GM18519 (cell line): ENCODE measurements around the gene KCNH6.

Experiments
- ATAC-seq: cut with Tn5 transposase; IDR thresholded peaks from one replicate; pipeline ENCODE4 v1.9.1; 2021; ENCODE audit warnings: mild to moderate bottlenecking, moderate library complexity; ENCODE audit not compliant: unreplicated experiment, low FRiP score

The KCNH6 gene

DNA sequence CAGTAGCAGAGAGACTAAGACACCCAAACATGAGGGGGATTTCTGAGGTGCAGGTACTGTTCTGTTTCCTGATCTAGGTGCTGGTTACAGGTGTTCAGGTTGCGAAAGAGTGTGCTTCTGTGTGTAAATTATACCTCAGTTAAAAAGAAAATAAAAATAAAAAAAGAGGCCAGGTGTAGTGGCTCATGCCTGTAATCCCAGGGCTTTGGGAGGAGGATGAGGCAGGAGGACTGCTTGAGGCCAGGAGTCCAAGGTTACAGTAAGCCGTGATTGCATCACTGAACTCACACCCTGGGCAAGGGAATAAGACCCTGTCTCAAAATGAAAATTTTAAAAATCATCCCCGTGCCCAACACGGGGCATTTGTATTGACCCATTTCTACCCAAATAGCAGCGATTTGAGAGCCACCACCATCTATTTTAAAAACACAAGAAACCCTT, 23.9 kb downstream of the KCNH6 start:
- no peak for ATAC-seq

DNA sequence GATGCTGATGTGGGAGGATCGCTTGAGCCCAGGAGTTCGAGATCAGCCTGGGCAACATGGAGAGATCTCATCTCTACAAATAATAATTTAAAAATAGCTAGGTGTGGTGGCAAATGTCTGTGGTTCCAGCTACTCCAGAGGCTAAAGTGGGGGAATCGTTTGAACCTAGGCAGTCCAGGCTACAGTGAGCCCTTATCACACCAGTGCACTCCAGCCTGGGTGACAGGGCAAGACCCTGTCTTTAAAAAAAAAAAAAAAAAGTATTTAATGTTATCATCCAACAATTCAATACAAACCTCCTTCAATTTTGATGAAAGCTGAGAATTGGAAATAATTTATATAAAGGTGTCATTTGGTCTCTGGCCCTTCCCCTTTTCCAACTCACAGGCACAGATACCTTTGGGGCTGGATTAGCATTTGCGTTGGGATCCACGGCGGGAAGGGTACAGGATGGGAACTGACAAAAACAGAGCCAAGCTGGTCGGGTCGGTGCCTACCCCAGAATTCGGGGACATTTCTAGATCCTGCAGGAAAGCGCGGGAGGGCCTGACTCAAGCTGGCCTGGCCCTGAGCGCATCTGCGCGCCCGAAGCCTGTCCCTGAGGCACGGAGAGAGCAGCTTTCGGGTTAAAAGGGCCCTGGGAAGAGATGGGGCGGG, 26.3 kb downstream of the KCNH6 start:
- no peak for ATAC-seq

DNA sequence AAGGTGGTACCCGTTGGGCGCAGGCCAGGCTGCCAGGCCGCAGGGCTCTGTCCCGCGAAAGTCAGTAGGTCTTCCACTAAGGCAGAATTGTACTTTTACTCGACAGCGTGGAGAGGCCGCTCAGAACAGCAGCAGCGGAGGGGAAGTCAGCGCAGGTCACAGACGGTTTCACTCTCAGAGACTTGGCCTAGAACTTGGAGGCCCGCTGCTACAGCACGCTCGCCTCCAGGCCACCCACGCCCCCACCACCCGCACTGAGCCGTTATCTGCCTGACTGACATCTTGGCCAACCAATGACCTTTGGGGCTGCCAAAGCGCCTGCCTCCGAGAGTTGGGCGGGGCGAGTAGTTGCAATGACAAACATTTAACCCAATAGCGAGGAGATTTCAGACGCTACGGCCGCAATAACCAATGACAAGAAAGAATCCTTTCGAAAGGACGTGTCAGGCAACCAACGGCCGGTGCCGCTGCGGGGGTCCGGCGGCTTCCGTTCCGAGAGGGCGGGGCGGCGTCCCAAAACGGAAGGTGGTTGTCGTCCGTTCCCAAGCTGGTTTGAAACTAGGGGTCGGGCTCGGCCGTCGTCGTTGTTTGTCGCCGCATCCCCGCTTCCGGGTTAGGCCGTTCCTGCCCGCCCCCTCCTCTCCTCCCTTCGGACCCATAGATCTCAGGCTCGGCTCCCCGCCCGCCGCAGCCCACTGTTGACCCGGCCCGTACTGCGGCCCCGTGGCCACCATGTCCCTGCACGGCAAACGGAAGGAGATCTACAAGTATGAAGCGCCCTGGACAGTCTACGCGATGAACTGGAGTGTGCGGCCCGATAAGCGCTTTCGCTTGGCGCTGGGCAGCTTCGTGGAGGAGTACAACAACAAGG, 27.0 kb downstream of the KCNH6 start, which contains the start of gene DCAF7:
Gene DCAF7, plus strand, starts transcription at position 532 of the 871 bp plus-strand sequence. Its CDS starts 201 bp downstream, at position 733.
- peak; percentile 91 for ATAC-seq

DNA sequence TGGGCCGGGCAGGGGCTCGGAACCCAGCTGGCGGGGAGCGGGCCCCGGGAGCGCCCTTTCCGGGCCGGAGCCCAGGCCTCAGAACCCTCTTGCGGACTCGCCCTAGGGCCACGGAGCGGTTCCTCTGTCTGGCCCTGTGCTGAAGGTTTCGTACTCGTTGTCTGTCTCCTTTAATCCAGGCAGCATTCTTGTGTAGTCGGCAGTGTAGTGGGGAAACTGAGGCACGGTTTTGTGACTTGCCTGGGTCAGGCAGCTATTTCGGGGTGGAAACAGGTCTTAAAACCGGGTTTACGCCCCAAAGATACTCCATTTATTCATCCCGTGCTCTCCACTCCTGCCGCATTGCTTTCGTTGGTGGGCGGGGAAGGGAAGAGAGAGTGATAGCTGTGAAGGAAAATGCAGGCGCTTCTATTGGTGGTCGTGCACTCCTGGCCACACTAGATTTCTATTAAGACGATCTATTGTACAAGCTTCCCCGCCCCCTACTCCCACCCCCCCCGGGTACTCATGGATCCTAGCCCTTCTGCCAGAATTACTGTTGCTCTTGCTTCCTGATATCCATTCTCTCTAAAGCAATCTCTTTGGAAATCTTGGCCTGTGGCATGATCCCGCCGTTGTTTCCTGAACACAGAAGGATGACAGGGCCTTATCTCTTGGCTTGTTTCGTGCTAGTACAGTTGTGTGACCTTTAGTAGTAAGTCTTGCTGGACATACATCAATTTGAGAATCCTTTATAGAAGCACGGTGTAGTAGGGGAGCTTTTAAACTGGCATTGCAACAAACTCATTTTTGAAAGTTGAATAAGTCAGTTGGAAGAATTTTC, 27.9 kb downstream of the KCNH6 start:
- no peak for ATAC-seq

DNA sequence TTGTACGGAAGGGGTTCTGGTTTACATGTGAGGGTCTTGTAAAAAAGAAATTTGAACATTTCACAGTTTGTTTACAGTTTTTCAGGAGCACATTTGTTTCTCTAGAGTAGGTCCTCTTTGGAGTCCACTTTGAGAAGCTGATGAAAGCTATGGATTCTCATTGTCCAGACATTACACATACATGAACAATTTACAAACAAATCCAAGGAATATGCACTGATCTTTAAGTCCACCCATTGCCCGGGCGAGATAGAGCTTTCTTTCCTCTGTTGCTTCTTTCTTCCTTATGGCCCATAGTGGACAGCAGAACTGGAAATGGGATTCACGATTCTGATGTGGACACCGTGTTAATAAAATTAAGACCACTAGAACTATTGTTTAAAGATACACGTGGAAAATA, 29.1 kb downstream of the KCNH6 start:
- no peak for ATAC-seq

DNA sequence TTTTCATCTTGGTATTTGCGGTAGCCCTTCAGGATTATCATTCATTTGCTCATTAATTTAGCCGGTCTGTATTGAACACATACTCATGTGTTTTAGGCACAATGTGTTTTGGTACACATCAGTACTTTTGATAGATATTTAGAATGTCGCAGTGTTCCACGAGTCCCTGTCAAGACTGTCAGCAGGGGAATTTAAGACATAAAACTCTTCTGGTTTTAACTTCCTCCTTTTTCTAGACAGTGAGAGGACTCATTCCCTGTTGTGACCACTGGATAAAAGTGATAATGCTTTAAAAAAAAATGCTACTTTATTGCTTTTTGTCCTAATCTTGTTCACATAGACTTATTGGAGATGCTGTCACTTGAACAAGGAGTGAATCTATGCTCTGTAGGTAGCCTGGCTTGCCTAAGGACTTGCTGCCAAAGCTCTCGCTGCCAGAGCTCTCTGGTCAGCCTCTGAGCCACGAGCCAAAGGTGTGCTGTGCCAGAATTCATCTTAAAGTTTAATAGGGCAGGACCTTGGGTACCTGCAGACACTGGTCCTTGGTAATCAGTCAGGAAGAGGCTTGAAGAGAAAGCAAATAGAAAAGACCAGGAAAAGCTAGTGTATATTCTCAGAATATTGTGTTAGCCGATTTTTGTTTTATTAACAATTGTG, 32.5 kb downstream of the KCNH6 start:
- ATAC-seq: no peak

DNA sequence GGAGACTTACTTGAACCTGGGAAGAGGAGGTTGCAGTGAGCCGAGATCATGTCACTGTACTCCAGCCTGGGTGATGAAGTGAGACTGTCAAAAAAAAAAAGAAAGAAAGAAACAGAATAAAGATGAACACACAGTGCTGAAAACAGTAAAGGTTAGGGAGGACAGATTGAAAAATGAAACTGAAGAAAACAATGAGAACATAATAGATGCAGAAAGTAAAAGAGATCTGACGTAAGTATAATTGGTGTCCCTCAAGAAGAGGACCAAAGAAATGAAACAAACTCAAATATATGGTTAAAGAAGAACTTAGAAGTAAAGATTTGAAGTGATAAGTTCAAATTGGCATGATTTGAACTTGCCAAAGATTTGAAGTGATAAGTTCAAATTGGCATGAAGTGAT, 34.3 kb downstream of the KCNH6 start:
- ATAC-seq: no peak

DNA sequence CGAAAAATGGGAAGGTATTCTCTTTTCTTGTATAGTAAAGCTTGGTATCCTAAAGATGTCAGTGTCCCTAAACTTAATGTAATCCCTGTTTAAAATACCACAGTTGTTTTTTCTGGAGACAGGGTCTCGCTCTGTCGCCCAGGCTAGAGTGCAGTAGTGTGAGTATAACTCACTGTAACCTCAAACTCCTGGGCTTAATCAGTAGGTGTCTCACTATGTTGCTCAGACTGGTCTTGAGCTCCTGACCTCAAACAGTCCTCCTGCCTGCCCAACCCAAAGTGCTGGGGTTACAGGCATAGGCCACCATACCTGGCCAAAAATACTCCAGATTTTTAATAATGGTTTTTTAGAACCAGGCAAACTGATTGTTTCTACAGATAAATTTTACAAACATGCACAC, 35.3 kb downstream of the KCNH6 start:
- ATAC-seq: no peak

DNA sequence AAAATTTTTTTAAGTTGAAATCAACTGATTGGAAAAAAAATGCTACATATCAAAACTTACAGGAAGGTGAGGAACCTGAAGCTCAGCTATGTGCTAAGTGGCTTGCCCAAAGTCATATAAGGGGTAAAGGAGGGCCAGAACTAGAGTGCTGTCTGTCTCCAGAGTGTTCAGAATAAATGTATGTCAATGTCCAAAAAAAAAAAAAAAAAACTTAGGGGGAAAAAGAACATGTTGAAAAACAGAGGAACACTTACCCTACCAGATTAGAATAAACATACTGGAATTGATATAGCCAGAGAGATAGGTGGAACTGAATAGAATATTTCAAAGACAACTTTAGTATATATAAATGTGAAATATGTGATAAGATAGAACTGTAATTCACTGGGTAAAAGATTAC, 38.7 kb downstream of the KCNH6 start:
- no peak for ATAC-seq

DNA sequence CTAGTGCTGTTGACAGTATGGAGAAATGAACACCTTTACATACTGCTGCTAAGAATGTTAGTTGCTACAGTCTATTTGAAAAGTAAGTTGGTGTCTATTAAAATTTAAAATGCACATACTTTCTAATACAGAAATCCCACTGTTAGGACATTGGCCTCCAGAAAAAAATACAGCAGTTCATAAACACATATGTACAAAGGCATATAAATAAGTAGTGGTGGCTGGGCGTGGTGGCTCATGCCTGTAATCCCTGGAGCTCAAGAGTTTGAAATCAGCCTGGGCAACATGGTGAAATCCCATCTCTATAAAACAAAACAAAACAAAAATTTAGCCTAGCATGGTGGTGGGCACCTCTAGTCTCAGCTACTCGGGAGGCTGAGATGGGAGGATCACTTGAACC, 40.2 kb downstream of the KCNH6 start:
- no peak for ATAC-seq

DNA sequence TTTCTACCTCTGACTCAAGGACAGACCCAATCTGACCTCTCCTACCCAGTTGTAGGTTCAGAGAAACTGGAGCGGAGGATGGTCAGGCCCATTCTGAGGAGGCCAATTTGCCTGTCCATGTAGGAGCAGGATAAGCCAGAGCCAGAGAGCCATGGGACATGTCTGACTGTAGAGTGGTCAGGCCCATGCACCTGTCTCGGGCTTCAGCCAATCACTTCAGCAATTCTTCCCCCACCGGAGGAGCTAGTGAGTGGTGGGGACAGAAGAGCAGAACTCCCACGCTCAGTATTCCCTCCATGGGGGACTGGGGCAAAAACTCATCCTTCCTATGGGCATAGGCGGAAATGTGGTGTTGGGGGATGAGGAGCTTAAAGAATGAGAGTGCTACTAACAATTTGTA, 41.4 kb downstream of the KCNH6 start:
- ATAC-seq: no peak

DNA sequence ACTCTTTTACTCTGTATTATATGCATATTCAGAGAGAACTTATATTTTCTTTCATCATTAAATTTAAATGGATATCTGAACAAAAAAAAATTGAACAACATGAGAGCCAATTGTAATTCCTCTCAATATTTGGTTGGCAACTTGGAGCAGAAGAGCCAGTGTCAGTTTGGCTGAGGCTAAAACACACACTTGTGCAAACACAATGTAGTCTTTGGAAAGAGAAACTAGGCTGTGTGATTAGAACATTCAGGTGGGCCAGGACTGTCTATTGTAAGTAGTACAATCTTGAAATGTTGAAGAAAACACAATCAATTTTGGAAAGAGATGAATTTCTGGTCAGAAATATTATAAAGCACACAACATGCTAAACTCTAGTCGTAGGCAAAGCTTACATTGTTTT, 44.1 kb downstream of the KCNH6 start:
- ATAC-seq: no peak

DNA sequence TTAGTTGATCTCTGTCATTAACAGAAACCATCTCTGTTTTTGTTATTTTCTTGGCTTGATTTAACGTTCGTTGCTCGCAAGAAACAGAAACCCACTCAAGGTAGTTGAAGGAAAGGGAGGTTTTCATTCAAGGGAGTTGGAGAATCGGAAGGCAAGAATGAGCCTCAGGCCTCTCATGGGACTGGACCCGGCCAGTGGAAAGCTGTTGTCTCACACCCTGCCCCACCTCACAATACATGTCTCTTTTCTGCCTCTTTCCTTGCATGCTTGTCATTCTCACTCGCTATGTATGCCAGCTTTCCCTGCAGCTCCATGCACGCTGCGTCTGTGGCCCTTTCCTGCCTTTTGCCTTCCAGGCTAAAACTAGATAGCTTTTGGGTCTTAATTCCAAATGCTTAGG, 45.4 kb downstream of the KCNH6 start:
- ATAC-seq: no peak

DNA sequence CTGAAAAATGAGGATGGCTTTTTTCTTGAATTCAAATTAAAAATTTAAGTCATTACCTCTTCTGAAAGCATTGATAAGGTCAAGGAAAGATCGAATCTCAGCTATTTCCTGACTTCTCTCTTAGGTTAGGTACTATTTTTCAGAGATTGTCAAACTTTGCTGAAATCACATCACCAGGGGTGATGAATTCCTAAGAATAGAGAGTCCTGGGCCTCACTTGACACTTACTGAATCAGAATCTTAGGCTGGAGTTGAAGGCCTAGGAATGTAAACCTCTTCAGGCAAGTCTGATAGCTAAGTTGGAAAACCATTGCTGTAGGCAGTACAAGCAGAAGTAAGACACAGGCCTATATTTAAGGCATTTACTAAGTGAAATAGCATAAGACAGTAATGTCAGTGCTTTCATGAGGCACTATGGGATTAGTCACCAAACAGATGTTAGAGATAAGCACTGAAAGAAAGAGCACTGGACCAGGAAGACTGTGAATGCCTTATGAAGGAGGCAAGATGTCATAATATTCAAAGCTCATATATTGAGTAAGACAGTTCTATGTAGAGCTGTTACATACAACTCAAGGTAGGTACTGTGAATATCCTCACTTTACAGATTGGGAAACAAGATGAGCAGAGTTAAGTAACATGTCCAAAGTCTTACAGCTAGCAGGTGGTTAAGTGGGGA, 48.6 kb downstream of the KCNH6 start:
- ATAC-seq: no peak

DNA sequence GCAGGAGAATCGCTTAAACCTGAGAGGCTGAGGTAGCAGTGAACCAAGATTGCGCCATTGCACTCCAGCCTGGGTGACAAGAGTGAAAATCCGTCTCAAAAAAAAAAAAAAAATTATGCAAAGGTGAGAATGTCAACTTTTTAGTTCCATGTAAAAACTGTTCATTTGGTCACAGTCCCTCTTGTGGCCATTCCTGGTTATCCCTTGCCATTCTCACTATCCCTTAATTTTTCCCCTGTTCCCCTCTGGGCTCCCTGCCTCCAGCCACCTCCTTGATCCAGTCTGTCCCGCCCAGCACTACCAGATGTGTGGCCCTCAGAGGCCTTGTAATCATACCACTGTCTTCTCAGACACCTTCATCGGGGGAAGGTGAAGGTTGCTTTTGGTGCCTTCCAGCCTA, 50.5 kb downstream of the KCNH6 start:
- no peak for ATAC-seq

DNA sequence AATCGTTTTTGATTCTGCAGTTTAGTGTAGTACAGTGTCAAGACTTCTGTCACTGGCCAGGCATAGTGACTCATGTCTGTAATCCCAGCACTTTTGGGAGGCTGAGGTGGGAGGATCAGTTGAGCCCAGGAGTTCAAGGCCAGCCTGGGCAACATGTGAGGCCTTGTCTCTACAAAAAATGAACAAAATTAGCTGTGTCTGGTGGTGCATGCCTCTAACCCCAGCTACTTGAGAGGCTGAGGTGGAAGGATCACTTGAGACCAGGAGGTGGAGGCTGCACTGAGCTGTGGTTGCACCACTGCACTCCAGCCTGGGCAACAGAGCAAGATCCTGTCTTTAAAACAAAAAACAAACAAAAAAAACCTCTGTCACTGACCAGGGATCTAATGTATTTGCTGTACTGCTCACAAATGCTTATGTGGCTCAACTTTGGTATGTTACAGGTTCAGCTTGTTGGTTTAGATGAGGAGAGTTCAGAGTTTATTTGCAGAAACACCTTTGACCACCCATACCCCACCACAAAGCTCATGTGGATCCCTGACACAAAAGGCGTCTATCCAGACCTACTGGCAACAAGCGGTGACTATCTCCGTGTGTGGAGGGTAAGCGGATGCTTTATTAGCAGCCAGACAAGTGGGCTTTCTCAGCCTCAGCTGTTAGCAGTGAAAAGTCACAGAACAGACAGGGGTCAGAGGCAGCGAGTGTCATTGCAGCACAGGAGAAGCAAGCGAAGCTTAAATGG, 55.0 kb downstream of the KCNH6 start:
- no peak for ATAC-seq

DNA sequence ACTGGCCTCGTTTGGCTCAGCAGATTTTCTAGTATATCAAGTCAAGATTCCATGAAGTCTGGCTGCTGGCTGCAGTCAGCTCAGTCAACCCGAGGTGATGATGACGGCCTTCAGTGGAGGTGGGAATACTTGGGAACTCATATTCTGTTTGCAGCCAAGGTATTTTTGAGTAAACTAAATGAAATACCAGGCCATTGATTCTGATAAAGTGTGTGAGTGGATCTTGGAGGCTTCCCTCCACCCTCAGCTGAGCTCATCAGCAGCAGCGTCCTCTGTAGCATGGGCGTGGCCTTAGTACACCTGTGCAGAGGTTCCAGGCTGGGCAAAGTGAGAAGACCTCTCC, 55.6 kb downstream of the KCNH6 start:
- ATAC-seq: no peak

DNA sequence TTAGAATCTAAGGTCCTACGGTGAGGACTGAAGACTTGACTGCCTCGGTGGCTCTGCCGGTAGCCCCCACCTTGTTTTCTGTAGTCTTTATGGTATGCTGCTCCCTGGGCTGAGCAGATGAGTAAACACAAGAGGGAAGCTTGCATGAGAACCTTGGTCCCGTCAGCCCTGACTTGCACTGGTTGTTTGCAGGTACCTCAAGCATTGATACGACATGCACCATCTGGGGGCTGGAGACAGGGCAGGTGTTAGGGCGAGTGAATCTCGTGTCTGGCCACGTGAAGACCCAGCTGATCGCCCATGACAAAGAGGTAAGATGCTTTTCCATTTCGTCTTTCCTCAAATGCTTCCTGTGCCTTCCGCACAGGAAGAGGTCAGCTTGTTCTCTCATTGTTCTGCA, 56.5 kb downstream of the KCNH6 start:
- ATAC-seq: no peak

DNA sequence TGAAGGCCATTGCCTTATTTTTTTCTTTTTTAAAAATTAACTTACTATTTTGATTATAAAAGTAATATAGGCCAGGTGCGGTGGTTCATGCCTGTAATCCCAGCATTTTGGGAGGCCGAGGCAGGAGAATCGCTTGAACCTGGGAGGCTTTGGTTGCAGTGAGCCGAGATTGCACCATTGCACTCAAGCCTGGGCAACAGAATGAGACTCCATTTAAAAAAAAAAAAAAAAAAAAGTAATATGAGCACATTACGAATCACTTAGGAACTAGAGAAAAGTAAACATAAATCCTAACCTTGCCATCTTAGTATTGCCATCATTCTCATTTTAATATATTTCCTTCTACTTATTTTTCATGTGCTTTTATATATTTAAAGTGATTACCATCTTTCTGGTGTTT, 64.6 kb downstream of the KCNH6 start:
- ATAC-seq: no peak
